Measurements from ENCODE around the gene TMEM107. TPM values are rescaled to one million over a fixed set of nuclear protein-coding genes. Genes with fewer than 3 reads are reported as not detected.

Gene TMEM107
- total RNA-seq, 2 donors from 2014 or later, result 26.2 to 27.7 TPM

- Mint-ChIP-seq H3K4me3 (no peak overlapping the region), H3K27me3 (ENCODE audit: insufficient read depth) (no peaks in the 10 kb centered on the region), H3K9me3 (no peaks in the 10 kb centered on the region), H3K27ac (no peak overlapping the region), H3K36me3 (ENCODE audit: low read depth) (peaks cover 12% of the 10 kb centered on the region), H3K4me1 (peaks cover 11% of the 10 kb centered on the region)
- TF ChIP-seq CTCF (conservative IDR thresholded peaks at IDR 0.05), result no peak
- no peak overlapping the region for H3K4me3 ChIP-seq (ENCODE audit: low read length)
- DNase-seq, result peak; percentile 57
- peak overlapping the region; percentile 92 for H3K27ac ChIP-seq (ENCODE audit: low read depth, low read length)
- peaks cover 22% of the 10 kb centered on the region for H3K36me3 ChIP-seq (ENCODE audit: control insufficient read depth, insufficient read depth, low read length)
- no peak overlapping the region for H3K9ac ChIP-seq (ENCODE audit: extremely low read depth, low read length, poor library complexity, severe bottlenecking)
- H3K4me1 ChIP-seq (ENCODE audit: control insufficient read depth, insufficient read depth, low read length), result peaks cover 6% of the 10 kb centered on the region
- 87 to 93% methylated on average over 5 to 7 of the region's 7 CpGs for WGBS, 2 experiments (ENCODE audit: insufficient coverage in 1 of 2, insufficient read length in 1 of 2)
- H3K27me3 ChIP-seq (ENCODE audit: control insufficient read depth, insufficient read depth, low read length, poor library complexity, severe bottlenecking), result no peaks in the 10 kb centered on the region
- no peaks in the 10 kb centered on the region for H3K9me3 ChIP-seq (ENCODE audit: control insufficient read depth, low read length)
These were observed 23.1 kb downstream of the TMEM107 start for GRCh38 chr17:8153031-8153451.

DNA sequence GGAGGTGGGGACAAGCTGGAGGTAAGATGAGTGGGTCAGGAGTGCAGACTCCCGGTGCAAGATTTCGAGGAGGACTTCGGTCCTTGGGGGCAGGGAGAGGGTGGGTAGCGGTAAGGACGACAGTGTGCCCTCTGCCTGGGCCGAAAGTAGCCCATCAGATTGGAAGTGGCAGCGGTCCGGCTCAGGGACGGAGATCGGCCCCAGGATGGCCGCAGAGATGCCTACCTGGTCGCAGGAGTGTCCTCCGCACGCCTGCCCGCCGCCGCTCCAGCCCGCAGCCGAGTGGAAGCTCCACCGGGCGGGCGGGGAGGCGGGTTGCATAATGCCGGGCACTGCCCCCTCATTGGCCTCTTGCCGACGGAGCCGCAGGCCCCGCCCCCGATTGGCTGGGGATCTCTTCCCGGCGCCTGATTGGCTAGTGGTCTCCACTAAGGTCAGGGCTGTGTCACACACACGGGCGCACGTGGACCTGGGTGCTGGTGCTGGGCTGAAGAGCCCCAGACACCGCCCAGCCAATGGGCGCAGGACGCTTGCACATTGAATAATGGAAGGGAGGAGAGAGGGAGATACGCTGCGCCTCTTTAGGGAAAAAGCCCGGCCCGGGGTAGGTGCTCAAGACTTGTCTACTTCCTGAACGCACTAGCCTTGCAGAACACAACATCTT lies 23.9 kb downstream of the TMEM107 start, which contains the start of gene PER1:
TSS of gene PER1 (minus strand) at position 293 of the 664 bp plus-strand sequence. CDS start 1,698 bp downstream, outside the sequence.
- Histone ChIP-seq H3K27ac (ENCODE audit: low read depth, low read length) (peak within 1 kb of the TSS; percentile 92), H3K9ac (ENCODE audit: extremely low read depth, low read length, poor library complexity, severe bottlenecking) (peak within 1 kb of the TSS; percentile 80), H3K4me3 (ENCODE audit: low read length) (peak within 1 kb of the TSS; percentile 93), H3K36me3 (ENCODE audit: control insufficient read depth, insufficient read depth, low read length) (peaks cover 30% of the 10 kb centered on the region), H3K9me3 (ENCODE audit: control insufficient read depth, low read length) (no peaks in the 10 kb centered on the region), H3K4me1 (ENCODE audit: control insufficient read depth, insufficient read depth, low read length) (peaks cover 6% of the 10 kb centered on the region), H3K27me3 (ENCODE audit: control insufficient read depth, insufficient read depth, low read length, poor library complexity, severe bottlenecking) (no peaks in the 10 kb centered on the region)
- peaks cover 11% of the 10 kb centered on the region for H3K4me1 Mint-ChIP-seq
- no peak within 1 kb of the TSS for H3K4me3 Mint-ChIP-seq
- WGBS, 2 experiments (ENCODE audit: insufficient coverage in 1 of 2, insufficient read length in 1 of 2), result 11 to 17% methylated on average over 28 to 42 of the region's 42 CpGs
- no peak for TF ChIP-seq CTCF (conservative IDR thresholded peaks at IDR 0.05)
- peak within 1 kb of the TSS; percentile 92 for H3K27ac Mint-ChIP-seq
- peak; percentile 99 for DNase-seq
- peaks cover 18% of the 10 kb centered on the region for H3K36me3 Mint-ChIP-seq (ENCODE audit: low read depth)
- no peaks in the 10 kb centered on the region for H3K27me3 Mint-ChIP-seq (ENCODE audit: insufficient read depth)
- H3K9me3 Mint-ChIP-seq, result no peaks in the 10 kb centered on the region

- H3K36me3 ChIP-seq (ENCODE audit: control insufficient read depth, insufficient read depth, low read length), result peaks cover 36% of the 10 kb centered on the region
- WGBS, 2 experiments (ENCODE audit: insufficient coverage in 1 of 2, insufficient read length in 1 of 2), result 1% methylated on average over 16 to 22 of the region's 22 CpGs
- no peaks in the 10 kb centered on the region for H3K27me3 ChIP-seq (ENCODE audit: control insufficient read depth, insufficient read depth, low read length, poor library complexity, severe bottlenecking)
- Mint-ChIP-seq H3K4me3 (no peak overlapping the region), H3K4me1 (peaks cover 11% of the 10 kb centered on the region), H3K27ac (peak overlapping the region; percentile 92), H3K27me3 (ENCODE audit: insufficient read depth) (no peaks in the 10 kb centered on the region), H3K9me3 (no peaks in the 10 kb centered on the region), H3K36me3 (ENCODE audit: low read depth) (peaks cover 22% of the 10 kb centered on the region)
- DNase-seq, result peak; percentile 86
- H3K9me3 ChIP-seq (ENCODE audit: control insufficient read depth, low read length), result no peaks in the 10 kb centered on the region
- peaks cover 6% of the 10 kb centered on the region for H3K4me1 ChIP-seq (ENCODE audit: control insufficient read depth, insufficient read depth, low read length)
- peak overlapping the region; percentile 93 for H3K4me3 ChIP-seq (ENCODE audit: low read length)
- peak overlapping the region; percentile 76 for H3K27ac ChIP-seq (ENCODE audit: low read depth, low read length)
- TF ChIP-seq CTCF (conservative IDR thresholded peaks at IDR 0.05), result no peak
- peak overlapping the region; percentile 80 for H3K9ac ChIP-seq (ENCODE audit: extremely low read depth, low read length, poor library complexity, severe bottlenecking)
These were observed 24.5 kb downstream of the TMEM107 start for GRCh38 chr17:8151641-8152111.

All from endodermal cell (in vitro differentiated cells).